Measurements from ENCODE around the gene PRR5L. TPM values are rescaled to one million over a fixed set of nuclear protein-coding genes. Genes with fewer than 3 reads are reported as not detected.

The PRR5L gene
- total and polyA plus RNA-seq, 3 experiments from 2014 or later: 28.4 to 43.0 (median 32.5) TPM

- Mint-ChIP-seq H3K36me3 (peaks cover 19 to 52% (median 19%) of the 10 kb centered on the region in 3 donors), H3K9me3 (peaks cover 0 to 3% (median 0%) of the 10 kb centered on the region in 5 donors), H3K4me3 (peak overlapping the region in 4 of 7 donors; percentile 1 to 57 (median 18)), H3K27me3 (no peaks in the 10 kb centered on the region), H3K27ac (peak overlapping the region; percentile 11 to 81 (median 66)), H3K4me1 (peaks cover 74 to 81% (median 77%) of the 10 kb centered on the region in 3 donors)
- POLR2A ChIA-PET: no interaction called here
- Histone ChIP-seq H3K9me3 (ENCODE audit: low read length) (no peaks in the 10 kb centered on the region), H3K27me3 (ENCODE audit: insufficient read depth, low read length, poor library complexity, severe bottlenecking) (no peaks in the 10 kb centered on the region), H3K27ac (ENCODE audit: low read depth, low read length) (no peak overlapping the region), H3K4me1 (ENCODE audit: insufficient read depth, low read length) (peaks cover 54% of the 10 kb centered on the region), H3K36me3 (ENCODE audit: insufficient read depth, low read length) (no peaks in the 10 kb centered on the region), H3K4me3 (ENCODE audit: low read length) (no peak overlapping the region)
- CTCF ChIA-PET: no interaction called here
- DNase-seq: no peak
These were observed 121.1 kb downstream of the PRR5L start for GRCh38 chr11:36417154-36417553.

- no peak for DNase-seq
- Histone ChIP-seq H3K27me3 (ENCODE audit: insufficient read depth, low read length, poor library complexity, severe bottlenecking) (no peaks in the 10 kb centered on the region), H3K27ac (ENCODE audit: low read depth, low read length) (no peak overlapping the region), H3K4me3 (ENCODE audit: low read length) (no peak overlapping the region), H3K4me1 (ENCODE audit: insufficient read depth, low read length) (peaks cover 58% of the 10 kb centered on the region), H3K9me3 (ENCODE audit: low read length) (no peaks in the 10 kb centered on the region), H3K36me3 (ENCODE audit: insufficient read depth, low read length) (no peaks in the 10 kb centered on the region)
- no peaks in the 10 kb centered on the region for H3K27me3 Mint-ChIP-seq
- peak overlapping the region; percentile 73 to 97 (median 90) for H3K27ac Mint-ChIP-seq
- H3K36me3 Mint-ChIP-seq: peaks cover 28 to 59% (median 30%) of the 10 kb centered on the region in 3 donors
- H3K4me3 Mint-ChIP-seq: peak overlapping the region in 5 of 7 donors; percentile 10 to 70 (median 44)
- ChIA-PET POLR2A (interaction anchor here (1.7 to 1.9 kb wide), 2 partner anchors 9 to 44 kb away, joined by 6 read pairs; no protein-coding TSS in a partner anchor), CTCF (interaction anchor here (0.9 to 1.6 kb wide), 5 partner anchors 32 to 73 kb away, joined by 3 to 5 read pairs (median 4); no protein-coding TSS in a partner anchor)
- peaks cover 0 to 2% (median 0%) of the 10 kb centered on the region in 5 donors for H3K9me3 Mint-ChIP-seq
- peaks cover 82 to 90% (median 90%) of the 10 kb centered on the region in 3 donors for H3K4me1 Mint-ChIP-seq
These were observed 123.8 kb downstream of the PRR5L start for GRCh38 chr11:36419791-36420424.

- Histone ChIP-seq H3K27ac (ENCODE audit: low read depth, low read length) (no peak overlapping the region), H3K27me3 (ENCODE audit: insufficient read depth, low read length, poor library complexity, severe bottlenecking) (no peaks in the 10 kb centered on the region), H3K36me3 (ENCODE audit: insufficient read depth, low read length) (no peaks in the 10 kb centered on the region), H3K4me1 (ENCODE audit: insufficient read depth, low read length) (peaks cover 63% of the 10 kb centered on the region), H3K9me3 (ENCODE audit: low read length) (no peaks in the 10 kb centered on the region), H3K4me3 (ENCODE audit: low read length) (no peak overlapping the region)
- peak overlapping the region; percentile 38 to 85 (median 70) for H3K4me3 Mint-ChIP-seq
- H3K36me3 Mint-ChIP-seq: peaks cover 28 to 62% (median 34%) of the 10 kb centered on the region in 3 donors
- CTCF ChIA-PET: interaction anchor here (1.1 to 1.2 kb wide), 2 partner anchors 10 to 46 kb away, joined by 3 to 4 read pairs; no protein-coding TSS in a partner anchor
- H3K9me3 Mint-ChIP-seq: no peaks in the 10 kb centered on the region
- H3K4me1 Mint-ChIP-seq: peaks cover 85 to 93% (median 91%) of the 10 kb centered on the region in 3 donors
- DNase-seq: no peak
- no peaks in the 10 kb centered on the region for H3K27me3 Mint-ChIP-seq
- peak overlapping the region; percentile 82 to 97 (median 90) for H3K27ac Mint-ChIP-seq
- POLR2A ChIA-PET: interaction anchor here (1.7 to 1.9 kb wide), 2 partner anchors 10 to 46 kb away, joined by 6 read pairs; no protein-coding TSS in a partner anchor
These were observed 125.6 kb downstream of the PRR5L start for GRCh38 chr11:36421546-36422155.

GRCh38 chr11:36425561-36426081 is 129.5 kb downstream of the PRR5L start:
- Mint-ChIP-seq H3K4me3 (peak overlapping the region in 4 of 7 donors; percentile 8 to 52 (median 36)), H3K36me3 (peaks cover 13 to 64% (median 25%) of the 10 kb centered on the region in 3 donors), H3K27me3 (no peaks in the 10 kb centered on the region), H3K4me1 (peaks cover 61 to 89% (median 73%) of the 10 kb centered on the region in 3 donors), H3K9me3 (no peaks in the 10 kb centered on the region), H3K27ac (peak overlapping the region; percentile 39 to 79 (median 66))
- Histone ChIP-seq H3K36me3 (ENCODE audit: insufficient read depth, low read length) (no peaks in the 10 kb centered on the region), H3K9me3 (ENCODE audit: low read length) (no peaks in the 10 kb centered on the region), H3K27ac (ENCODE audit: low read depth, low read length) (no peak overlapping the region), H3K4me1 (ENCODE audit: insufficient read depth, low read length) (peaks cover 43% of the 10 kb centered on the region), H3K27me3 (ENCODE audit: insufficient read depth, low read length, poor library complexity, severe bottlenecking) (no peaks in the 10 kb centered on the region), H3K4me3 (ENCODE audit: low read length) (no peak overlapping the region)
- POLR2A ChIA-PET: no interaction called here
- CTCF ChIA-PET: no interaction called here
- DNase-seq: no peak

GRCh38 chr11:36426226-36426848 is 130.2 kb downstream of the PRR5L start:
- peak overlapping the region in 7 of 8 donors; percentile 60 to 93 (median 67) for H3K27ac Mint-ChIP-seq
- no peak overlapping the region for H3K27ac ChIP-seq (ENCODE audit: low read depth, low read length)
- H3K9me3 ChIP-seq (ENCODE audit: low read length): no peaks in the 10 kb centered on the region
- no peak overlapping the region for H3K4me3 ChIP-seq (ENCODE audit: low read length)
- DNase-seq: no peak
- no peaks in the 10 kb centered on the region for H3K36me3 ChIP-seq (ENCODE audit: insufficient read depth, low read length)
- peaks cover 36% of the 10 kb centered on the region for H3K4me1 ChIP-seq (ENCODE audit: insufficient read depth, low read length)
- POLR2A ChIA-PET: interaction anchor here (0.9 kb wide), 1 partner anchor 14 kb away, joined by 3 read pairs; no protein-coding TSS in a partner anchor
- no peaks in the 10 kb centered on the region for H3K9me3 Mint-ChIP-seq
- H3K27me3 ChIP-seq (ENCODE audit: insufficient read depth, low read length, poor library complexity, severe bottlenecking): no peaks in the 10 kb centered on the region
- CTCF ChIA-PET: no interaction called here
- H3K4me3 Mint-ChIP-seq: peak overlapping the region in 3 of 7 donors; percentile 8 to 51 (median 39)
- H3K36me3 Mint-ChIP-seq: peaks cover 13 to 67% (median 23%) of the 10 kb centered on the region in 3 donors
- no peaks in the 10 kb centered on the region for H3K27me3 Mint-ChIP-seq
- H3K4me1 Mint-ChIP-seq: peaks cover 58 to 89% (median 72%) of the 10 kb centered on the region in 3 donors

GRCh38 chr11:36427079-36427478 is 131.0 kb downstream of the PRR5L start:
- CTCF ChIA-PET: no interaction called here
- POLR2A ChIA-PET: interaction anchor here (0.9 kb wide), 1 partner anchor 15 kb away, joined by 3 read pairs; no protein-coding TSS in a partner anchor

GRCh38 chr11:36427876-36428275 is 131.8 kb downstream of the PRR5L start:
- Histone ChIP-seq H3K4me1 (ENCODE audit: insufficient read depth, low read length) (peaks cover 21% of the 10 kb centered on the region), H3K36me3 (ENCODE audit: insufficient read depth, low read length) (no peaks in the 10 kb centered on the region), H3K9me3 (ENCODE audit: low read length) (no peaks in the 10 kb centered on the region), H3K27me3 (ENCODE audit: insufficient read depth, low read length, poor library complexity, severe bottlenecking) (no peaks in the 10 kb centered on the region), H3K27ac (ENCODE audit: low read depth, low read length) (no peak overlapping the region), H3K4me3 (ENCODE audit: low read length) (no peak overlapping the region)
- H3K9me3 Mint-ChIP-seq: no peaks in the 10 kb centered on the region
- peak overlapping the region in 3 of 8 donors; percentile 38 to 89 (median 84) for H3K27ac Mint-ChIP-seq
- POLR2A ChIA-PET: no interaction called here
- DNase-seq: no peak
- H3K27me3 Mint-ChIP-seq: no peaks in the 10 kb centered on the region
- H3K36me3 Mint-ChIP-seq: peaks cover 12 to 76% (median 25%) of the 10 kb centered on the region in 3 donors
- peaks cover 55 to 87% (median 67%) of the 10 kb centered on the region in 3 donors for H3K4me1 Mint-ChIP-seq
- CTCF ChIA-PET: interaction anchor here (0.9 kb wide), 1 partner anchor 9 kb away, joined by 3 read pairs; no protein-coding TSS in a partner anchor
- H3K4me3 Mint-ChIP-seq: no peak overlapping the region

More at GRCh38 chr11:36427079-36427478, 131.0 kb downstream of the PRR5L start:
- peak overlapping the region in 3 of 7 donors; percentile 2 to 56 (median 50) for H3K4me3 Mint-ChIP-seq
- no peak overlapping the region for H3K27ac ChIP-seq (ENCODE audit: low read depth, low read length)
- peaks cover 56 to 88% (median 71%) of the 10 kb centered on the region in 3 donors for H3K4me1 Mint-ChIP-seq
- H3K4me3 ChIP-seq (ENCODE audit: low read length): no peak overlapping the region
- H3K27me3 Mint-ChIP-seq: no peaks in the 10 kb centered on the region
- peak overlapping the region in 6 of 8 donors; percentile 57 to 93 (median 62) for H3K27ac Mint-ChIP-seq
- peaks cover 29% of the 10 kb centered on the region for H3K4me1 ChIP-seq (ENCODE audit: insufficient read depth, low read length)
- no peaks in the 10 kb centered on the region for H3K9me3 Mint-ChIP-seq
- no peaks in the 10 kb centered on the region for H3K27me3 ChIP-seq (ENCODE audit: insufficient read depth, low read length, poor library complexity, severe bottlenecking)
- no peaks in the 10 kb centered on the region for H3K9me3 ChIP-seq (ENCODE audit: low read length)
- peaks cover 13 to 70% (median 23%) of the 10 kb centered on the region in 3 donors for H3K36me3 Mint-ChIP-seq
- no peaks in the 10 kb centered on the region for H3K36me3 ChIP-seq (ENCODE audit: insufficient read depth, low read length)
- no peak for DNase-seq

Data from CD8-positive, alpha-beta memory T cell (primary cell).